K562 (cell line): ENCODE data around the gene SPHK1. TPM values are rescaled to one million over a fixed set of nuclear protein-coding genes. Genes with fewer than 3 reads are reported as not detected.

Experiments used
- ADNP ChIP-seq: fragments of 200-800 bp; sonication (Bioruptor generic); IDR thresholded peaks from 2 replicates; pipeline ENCODE4 v1.6.1; 2016; ENCODE audit warnings: missing genetic modification characterization, missing compliant biosample characterization
- COPS2 ChIP-seq: fragments of 450-650 bp; conservative IDR thresholded peaks from 2 replicates; pipeline ENCODE4 v1.6.1; 2016; ENCODE audit warnings: mild to moderate bottlenecking, moderate library complexity
- CREM ChIP-seq: IDR thresholded peaks from 2 replicates; pipeline ENCODE4 v1.6.1; 2014; ENCODE audit warnings: antibody characterized with exemption, low read depth
- HOXB6 ChIP-seq: fragments of 250-450 bp; sonication (Bioruptor Pico); IDR thresholded peaks from 2 replicates; pipeline ENCODE4 v1.5.1; 2022; ENCODE audit warnings: mild to moderate bottlenecking, borderline replicate concordance
- KAT7 ChIP-seq: sonication (generic); formaldehyde crosslinking; IDR thresholded peaks from 2 replicates; pipeline ENCODE4 v1.8.0; 2022; ENCODE audit warnings: missing genetic modification reagents, mild to moderate bottlenecking, borderline replicate concordance
- KLF16 ChIP-seq: IDR thresholded peaks from 2 replicates; pipeline ENCODE4 v1.6.1; 2016; ENCODE audit warnings: antibody characterized with exemption
- MECOM ChIP-seq: fragments of 250-450 bp; sonication (Bioruptor Pico); IDR thresholded peaks from 2 replicates; pipeline ENCODE4 v1.8.0; 2022; ENCODE audit warnings: inconsistent platforms
- NBN ChIP-seq: fragments of 450-650 bp; IDR thresholded peaks from 2 replicates; pipeline ENCODE4 v1.6.1; 2016; ENCODE audit warnings: low read depth, mild to moderate bottlenecking
- NFIC ChIP-seq: fragments of 450-650 bp; IDR thresholded peaks from 2 replicates; pipeline ENCODE4 v1.6.1; 2017; ENCODE audit warnings: mild to moderate bottlenecking, inconsistent platforms
- NR1H2 ChIP-seq: sonication (generic); formaldehyde crosslinking; IDR thresholded peaks from 2 replicates; pipeline ENCODE4 v1.4.0; 2020; ENCODE audit warnings: mild to moderate bottlenecking, missing genetic modification reagents
- POLR3A ChIP-seq: IDR thresholded peaks from 2 replicates; pipeline ENCODE4 v1.6.1; 2011; ENCODE audit warnings: borderline replicate concordance, mild to moderate bottlenecking, moderate library complexity; ENCODE audit not compliant: insufficient read length, insufficient read depth; ENCODE audit errors: extremely low read depth
- PTBP1 ChIP-seq: fragments of 200-400 bp; formaldehyde crosslinking; IDR thresholded peaks from 2 replicates; pipeline ENCODE4 v1.6.1; 2017; ENCODE audit warnings: low read depth, low read length
- THRAP3 ChIP-seq: fragments of 450-650 bp; IDR thresholded peaks from 2 replicates; pipeline ENCODE4 v1.6.1; 2016; ENCODE audit warnings: mild to moderate bottlenecking, inconsistent platforms, borderline replicate concordance
- polyA plus RNA-seq, 8 experiments: library from polyadenylated mRNA; depleted of rRNA in 4 of 8; stranded (reverse) in 5 of 8; unstranded in 3 of 8; fragments of >200 nt; fragmentation: Nextera tagmentation in 2 of 8; fragmentation: Illumina TruSeq in 1 of 8; extraction: Ambion mirVana in 2 of 8; extraction: Trizol in 1 of 8; gene quantifications; 2 replicates each; pipeline versions ENCODE4 v1.2.1 to v1.2.3, GENCODE V29; 2011 to 2014; ENCODE audit warnings: inconsistent platforms in 1 of 8, missing spikeins in 1 of 8
- total RNA-seq, 7 experiments: library from RNA; depleted of rRNA in 6 of 7; stranded (reverse); fragments of >200 nt in 6 of 7; fragmentation: Illumina TruSeq in 2 of 7; extraction: Trizol in 2 of 7; gene quantifications; 2 replicates each; pipeline versions ENCODE4 v1.2.1 to v1.2.3, GENCODE V29; 2011 to 2021; ENCODE audit warnings: low replicate concordance in 1 of 7
- TF ChIP-seq, protein P1 (sequence below): fragments of 250-450 bp; sonication (Bioruptor Pico); IDR thresholded peaks from 2 replicates; pipeline ENCODE4 v1.4.0; 2020; ENCODE audit warnings: mild to moderate bottlenecking, moderate library complexity
- TF ChIP-seq, protein P2 (sequence below): sonication (generic); formaldehyde crosslinking; IDR thresholded peaks from 2 replicates; pipeline ENCODE4 v1.8.0; 2022; ENCODE audit warnings: missing genetic modification reagents, mild to moderate bottlenecking, borderline replicate concordance
- TF ChIP-seq, protein P3 (sequence below): sonication (generic); formaldehyde crosslinking; IDR thresholded peaks from 2 replicates; pipeline ENCODE4 v1.8.1; 2023; ENCODE audit warnings: mild to moderate bottlenecking, missing genetic modification reagents
- TF ChIP-seq, protein P4 (sequence below): IDR thresholded peaks from 2 replicates; pipeline ENCODE4 v1.6.1; 2014; ENCODE audit warnings: antibody characterized with exemption
- TF ChIP-seq, protein P5 (sequence below): fragments of 450-650 bp; IDR thresholded peaks from 2 replicates; pipeline ENCODE4 v1.6.1; 2016; ENCODE audit warnings: mild to moderate bottlenecking

SPHK1 gene
- total and polyA plus RNA-seq, 9 of the 15 experiments (the other 6 are each of a cell fraction or from before 2014, with no cell fraction given) = 0.21 to 60.3 (median 14.5) TPM

DNA sequence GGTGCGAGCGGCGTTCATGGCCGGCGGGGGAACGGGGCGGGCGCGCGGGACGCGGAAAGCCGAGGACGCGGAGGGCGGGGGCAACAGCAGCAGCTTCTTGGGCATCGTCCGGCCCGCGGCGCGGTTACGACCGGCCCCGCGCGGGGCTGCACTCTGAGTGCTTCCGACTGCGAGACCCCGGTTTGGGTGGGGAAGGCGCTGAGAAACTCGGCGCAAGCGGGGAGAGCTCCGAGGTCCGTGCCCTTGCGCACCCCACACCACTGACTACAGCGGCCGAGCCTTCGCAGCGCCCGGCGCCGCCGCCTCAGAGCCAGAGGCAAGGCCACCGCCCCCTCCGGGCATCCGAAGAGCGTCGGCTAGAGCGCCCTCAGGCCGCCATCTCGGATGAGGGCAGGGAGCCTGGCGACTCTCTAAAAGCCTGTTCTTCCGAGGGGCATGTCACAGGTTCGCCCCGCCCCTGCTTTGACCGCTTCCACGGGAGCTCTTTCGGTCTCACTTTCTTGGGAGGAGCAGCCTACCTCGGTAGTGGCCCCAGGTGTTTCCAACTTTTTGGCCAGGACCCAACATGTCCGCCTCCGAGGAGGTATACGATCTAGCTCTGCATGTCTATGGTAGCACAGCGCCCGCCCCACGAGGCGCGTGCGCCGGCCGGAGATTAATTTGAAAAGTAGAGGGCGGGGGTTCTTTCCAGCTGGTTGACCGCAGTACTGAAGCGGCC, 30.7 kb upstream of the SPHK1 start, which contains the start of gene PRPSAP1 (continued):
- TF ChIP-seq, protein P1, sequence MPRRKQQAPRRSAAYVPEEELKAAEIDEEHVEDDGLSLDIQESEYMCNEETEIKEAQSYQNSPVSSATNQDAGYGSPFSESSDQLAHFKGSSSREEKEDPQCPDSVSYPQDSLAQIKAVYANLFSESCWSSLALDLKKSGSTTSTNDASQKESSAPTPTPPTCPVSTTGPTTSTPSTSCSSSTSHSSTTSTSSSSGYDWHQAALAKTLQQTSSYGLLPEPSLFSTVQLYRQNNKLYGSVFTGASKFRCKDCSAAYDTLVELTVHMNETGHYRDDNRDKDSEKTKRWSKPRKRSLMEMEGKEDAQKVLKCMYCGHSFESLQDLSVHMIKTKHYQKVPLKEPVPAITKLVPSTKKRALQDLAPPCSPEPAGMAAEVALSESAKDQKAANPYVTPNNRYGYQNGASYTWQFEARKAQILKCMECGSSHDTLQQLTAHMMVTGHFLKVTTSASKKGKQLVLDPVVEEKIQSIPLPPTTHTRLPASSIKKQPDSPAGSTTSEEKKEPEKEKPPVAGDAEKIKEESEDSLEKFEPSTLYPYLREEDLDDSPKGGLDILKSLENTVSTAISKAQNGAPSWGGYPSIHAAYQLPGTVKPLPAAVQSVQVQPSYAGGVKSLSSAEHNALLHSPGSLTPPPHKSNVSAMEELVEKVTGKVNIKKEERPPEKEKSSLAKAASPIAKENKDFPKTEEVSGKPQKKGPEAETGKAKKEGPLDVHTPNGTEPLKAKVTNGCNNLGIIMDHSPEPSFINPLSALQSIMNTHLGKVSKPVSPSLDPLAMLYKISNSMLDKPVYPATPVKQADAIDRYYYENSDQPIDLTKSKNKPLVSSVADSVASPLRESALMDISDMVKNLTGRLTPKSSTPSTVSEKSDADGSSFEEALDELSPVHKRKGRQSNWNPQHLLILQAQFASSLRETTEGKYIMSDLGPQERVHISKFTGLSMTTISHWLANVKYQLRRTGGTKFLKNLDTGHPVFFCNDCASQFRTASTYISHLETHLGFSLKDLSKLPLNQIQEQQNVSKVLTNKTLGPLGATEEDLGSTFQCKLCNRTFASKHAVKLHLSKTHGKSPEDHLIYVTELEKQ (CRISPR knock-in tag) = no peak
- TF ChIP-seq NFIC = peak; percentile 83
- no peak for TF ChIP-seq ADNP (tag)
- no peak for TF ChIP-seq THRAP3
- TF ChIP-seq POLR3A = no peak
- peak; percentile 53 for TF ChIP-seq CREM
- peak; percentile 91 for TF ChIP-seq NBN
- TF ChIP-seq, protein P2, sequence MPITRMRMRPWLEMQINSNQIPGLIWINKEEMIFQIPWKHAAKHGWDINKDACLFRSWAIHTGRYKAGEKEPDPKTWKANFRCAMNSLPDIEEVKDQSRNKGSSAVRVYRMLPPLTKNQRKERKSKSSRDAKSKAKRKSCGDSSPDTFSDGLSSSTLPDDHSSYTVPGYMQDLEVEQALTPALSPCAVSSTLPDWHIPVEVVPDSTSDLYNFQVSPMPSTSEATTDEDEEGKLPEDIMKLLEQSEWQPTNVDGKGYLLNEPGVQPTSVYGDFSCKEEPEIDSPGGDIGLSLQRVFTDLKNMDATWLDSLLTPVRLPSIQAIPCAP (CRISPR knock-in tag) = no peak
- no peak for TF ChIP-seq COPS2
- no peak for TF ChIP-seq KAT7 (CRISPR knock-in tag)
- no peak for TF ChIP-seq KLF16
- TF ChIP-seq, protein P3, sequence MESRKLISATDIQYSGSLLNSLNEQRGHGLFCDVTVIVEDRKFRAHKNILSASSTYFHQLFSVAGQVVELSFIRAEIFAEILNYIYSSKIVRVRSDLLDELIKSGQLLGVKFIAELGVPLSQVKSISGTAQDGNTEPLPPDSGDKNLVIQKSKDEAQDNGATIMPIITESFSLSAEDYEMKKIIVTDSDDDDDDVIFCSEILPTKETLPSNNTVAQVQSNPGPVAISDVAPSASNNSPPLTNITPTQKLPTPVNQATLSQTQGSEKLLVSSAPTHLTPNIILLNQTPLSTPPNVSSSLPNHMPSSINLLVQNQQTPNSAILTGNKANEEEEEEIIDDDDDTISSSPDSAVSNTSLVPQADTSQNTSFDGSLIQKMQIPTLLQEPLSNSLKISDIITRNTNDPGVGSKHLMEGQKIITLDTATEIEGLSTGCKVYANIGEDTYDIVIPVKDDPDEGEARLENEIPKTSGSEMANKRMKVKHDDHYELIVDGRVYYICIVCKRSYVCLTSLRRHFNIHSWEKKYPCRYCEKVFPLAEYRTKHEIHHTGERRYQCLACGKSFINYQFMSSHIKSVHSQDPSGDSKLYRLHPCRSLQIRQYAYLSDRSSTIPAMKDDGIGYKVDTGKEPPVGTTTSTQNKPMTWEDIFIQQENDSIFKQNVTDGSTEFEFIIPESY (CRISPR knock-in tag) = peak; percentile 56; the same call in 1 of the 2 replicates
- TF ChIP-seq HOXB6 (CRISPR knock-in tag) = no peak
- no peak for TF ChIP-seq MECOM (CRISPR knock-in tag)
- TF ChIP-seq, protein P4, sequence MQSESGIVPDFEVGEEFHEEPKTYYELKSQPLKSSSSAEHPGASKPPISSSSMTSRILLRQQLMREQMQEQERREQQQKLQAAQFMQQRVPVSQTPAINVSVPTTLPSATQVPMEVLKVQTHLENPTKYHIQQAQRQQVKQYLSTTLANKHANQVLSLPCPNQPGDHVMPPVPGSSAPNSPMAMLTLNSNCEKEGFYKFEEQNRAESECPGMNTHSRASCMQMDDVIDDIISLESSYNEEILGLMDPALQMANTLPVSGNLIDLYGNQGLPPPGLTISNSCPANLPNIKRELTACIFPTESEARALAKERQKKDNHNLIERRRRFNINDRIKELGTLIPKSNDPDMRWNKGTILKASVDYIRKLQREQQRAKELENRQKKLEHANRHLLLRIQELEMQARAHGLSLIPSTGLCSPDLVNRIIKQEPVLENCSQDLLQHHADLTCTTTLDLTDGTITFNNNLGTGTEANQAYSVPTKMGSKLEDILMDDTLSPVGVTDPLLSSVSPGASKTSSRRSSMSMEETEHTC = no peak
- TF ChIP-seq, protein P5, sequence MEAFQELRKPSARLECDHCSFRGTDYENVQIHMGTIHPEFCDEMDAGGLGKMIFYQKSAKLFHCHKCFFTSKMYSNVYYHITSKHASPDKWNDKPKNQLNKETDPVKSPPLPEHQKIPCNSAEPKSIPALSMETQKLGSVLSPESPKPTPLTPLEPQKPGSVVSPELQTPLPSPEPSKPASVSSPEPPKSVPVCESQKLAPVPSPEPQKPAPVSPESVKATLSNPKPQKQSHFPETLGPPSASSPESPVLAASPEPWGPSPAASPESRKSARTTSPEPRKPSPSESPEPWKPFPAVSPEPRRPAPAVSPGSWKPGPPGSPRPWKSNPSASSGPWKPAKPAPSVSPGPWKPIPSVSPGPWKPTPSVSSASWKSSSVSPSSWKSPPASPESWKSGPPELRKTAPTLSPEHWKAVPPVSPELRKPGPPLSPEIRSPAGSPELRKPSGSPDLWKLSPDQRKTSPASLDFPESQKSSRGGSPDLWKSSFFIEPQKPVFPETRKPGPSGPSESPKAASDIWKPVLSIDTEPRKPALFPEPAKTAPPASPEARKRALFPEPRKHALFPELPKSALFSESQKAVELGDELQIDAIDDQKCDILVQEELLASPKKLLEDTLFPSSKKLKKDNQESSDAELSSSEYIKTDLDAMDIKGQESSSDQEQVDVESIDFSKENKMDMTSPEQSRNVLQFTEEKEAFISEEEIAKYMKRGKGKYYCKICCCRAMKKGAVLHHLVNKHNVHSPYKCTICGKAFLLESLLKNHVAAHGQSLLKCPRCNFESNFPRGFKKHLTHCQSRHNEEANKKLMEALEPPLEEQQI = no peak
- no peak for TF ChIP-seq NR1H2 (CRISPR knock-in tag)
- TF ChIP-seq PTBP1 = no peak
